NCI-H2081 treated with DMSO at 0.1 percent for 48 hours (cell line): ENCODE data around the gene ZSCAN5A.
"Not testable (repeated sequence)": the region's sequence is repeated elsewhere in the genome, so short reads cannot be mapped to it uniquely, and the experiment has no call there.

ENCODE experiments used
- DNase-seq: peaks from one replicate; lab custom pipeline; 2025; lab: John Stamatoyannopoulos, UW

The ZSCAN5A gene

DNA sequence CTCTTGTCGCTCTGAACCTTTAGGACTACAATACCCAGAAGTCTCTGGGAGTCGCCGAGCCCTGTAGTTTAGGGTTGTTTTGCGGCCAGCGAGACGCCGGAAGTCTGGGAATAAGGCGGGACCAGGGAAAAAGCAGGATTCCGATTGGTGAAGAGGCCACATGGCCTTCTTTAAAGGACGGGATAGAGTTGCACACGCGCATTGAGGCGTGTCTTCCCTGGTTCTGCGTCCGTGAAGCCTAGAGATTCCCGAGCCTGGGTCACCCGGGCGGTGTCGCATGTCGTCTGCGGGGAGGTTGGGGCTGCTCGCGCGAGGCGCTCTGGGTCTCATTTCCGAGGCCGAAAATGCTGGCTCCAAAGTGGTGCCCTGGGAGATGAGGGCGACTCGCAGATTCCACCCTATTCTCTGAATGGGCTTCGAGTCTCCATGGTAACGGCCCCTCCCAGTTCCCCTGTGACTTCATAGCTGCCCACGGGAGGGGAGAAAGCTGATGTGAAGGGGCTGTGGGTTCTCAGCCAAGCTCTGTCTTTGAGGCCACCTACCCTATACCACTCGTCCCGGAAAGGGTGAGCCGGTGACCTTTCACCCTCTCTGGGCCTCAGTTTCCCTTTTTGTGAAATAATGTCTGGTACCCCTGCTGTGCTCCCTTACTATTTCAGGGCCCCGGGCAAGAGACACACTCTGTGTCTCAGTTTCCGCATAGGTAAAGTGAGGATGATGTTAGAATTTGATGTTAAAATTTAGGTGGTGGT, 614 bp upstream of the ZSCAN5A start:
- peak; percentile 88 for DNase-seq

DNA sequence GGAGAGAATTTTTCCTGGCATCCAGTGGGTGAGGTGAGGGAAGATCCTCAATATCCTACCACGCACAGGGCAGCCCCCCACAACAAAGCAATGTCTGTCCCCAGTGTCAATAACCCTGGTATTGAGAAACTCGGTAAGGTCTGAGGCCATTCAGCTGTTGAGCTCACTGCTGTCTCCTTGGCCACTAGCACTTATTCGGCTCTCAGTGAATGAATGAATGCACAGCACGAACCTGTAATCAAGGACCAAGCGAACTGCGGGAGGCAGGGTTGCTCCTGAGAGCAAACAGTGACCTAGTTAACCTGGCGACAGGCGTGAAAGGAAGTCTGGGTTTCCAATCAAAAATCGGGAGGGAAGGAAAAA, 640 bp downstream of the ZSCAN5A start:
- no peak for DNase-seq

DNA sequence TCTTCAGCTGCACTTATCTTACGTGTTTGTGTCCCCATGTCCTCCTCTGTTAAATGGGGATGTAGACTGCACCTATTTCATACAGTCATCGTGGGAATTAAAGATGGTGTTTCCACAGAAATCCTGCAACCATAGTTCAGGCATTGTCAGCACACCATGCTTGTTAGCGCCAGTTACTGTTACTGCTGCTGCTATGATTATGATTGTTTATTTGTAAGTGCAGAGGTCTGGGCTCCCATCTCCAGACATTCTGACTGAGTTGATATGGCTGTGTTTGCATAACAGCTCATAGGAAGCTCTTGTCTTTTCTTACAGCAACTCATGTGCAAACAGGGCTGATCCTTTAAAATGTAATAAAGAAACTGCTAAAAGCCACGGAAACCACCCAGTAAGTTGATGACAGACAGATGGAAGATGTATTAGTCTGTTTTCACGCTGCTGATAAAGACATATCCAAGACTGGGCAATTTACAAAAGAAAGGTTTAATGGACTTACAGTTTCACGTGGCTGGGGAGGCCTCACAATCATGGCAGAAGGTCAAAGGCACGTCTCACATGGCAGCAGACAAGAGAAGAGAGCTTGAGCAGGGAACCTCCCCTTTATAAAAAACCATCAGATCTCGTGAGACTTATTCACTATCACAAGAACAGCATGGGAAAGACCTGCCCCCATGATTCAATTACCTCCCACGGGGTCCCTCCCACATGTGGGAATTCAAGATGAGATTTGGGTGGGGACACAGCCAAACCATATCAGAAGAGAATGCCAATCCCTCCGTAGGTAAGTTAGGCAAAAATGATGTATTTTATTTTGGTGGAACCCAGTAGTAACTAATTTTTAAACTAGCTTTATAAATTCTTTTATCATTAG, 1.6 kb downstream of the ZSCAN5A start:
- DNase-seq: no peak

DNA sequence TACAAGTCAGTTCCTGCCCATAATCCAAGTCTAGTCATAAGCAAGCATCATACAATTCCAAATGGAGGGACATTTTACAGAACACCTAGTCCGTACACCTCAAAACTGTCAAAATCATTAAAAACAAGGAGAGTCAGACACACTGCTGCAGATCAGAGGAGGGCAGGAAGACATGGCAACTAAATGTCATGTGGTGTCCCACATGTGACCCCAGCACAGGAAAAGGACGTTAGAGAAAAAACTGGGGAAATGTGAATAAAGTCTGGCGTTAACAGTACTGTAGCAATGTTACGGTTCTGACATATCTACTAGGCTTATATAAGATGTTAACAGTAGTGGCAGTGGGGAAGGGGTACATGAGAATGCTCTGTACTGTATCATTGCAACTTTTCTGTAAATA, 2.3 kb downstream of the ZSCAN5A start:
- DNase-seq: no peak

DNA sequence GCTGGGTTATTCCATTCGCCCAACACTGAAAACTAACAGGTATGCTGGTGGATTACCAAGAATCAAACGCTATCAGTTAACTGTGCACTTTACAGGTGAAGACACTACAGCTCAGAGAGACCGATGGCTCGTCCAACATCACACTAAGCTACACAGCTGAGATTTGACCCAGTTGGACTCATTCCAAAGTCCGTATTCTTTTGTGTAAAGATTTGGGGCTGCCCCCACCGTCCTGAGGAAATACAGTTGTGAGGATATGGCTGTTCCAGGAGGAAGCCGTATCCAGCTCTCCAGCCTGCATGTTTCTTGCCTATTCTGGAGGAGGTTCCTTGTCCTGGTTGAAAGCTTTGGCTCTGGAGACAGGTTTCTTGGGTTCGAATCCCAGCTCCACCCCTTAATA, 4.2 kb downstream of the ZSCAN5A start:
- no peak for DNase-seq

DNA sequence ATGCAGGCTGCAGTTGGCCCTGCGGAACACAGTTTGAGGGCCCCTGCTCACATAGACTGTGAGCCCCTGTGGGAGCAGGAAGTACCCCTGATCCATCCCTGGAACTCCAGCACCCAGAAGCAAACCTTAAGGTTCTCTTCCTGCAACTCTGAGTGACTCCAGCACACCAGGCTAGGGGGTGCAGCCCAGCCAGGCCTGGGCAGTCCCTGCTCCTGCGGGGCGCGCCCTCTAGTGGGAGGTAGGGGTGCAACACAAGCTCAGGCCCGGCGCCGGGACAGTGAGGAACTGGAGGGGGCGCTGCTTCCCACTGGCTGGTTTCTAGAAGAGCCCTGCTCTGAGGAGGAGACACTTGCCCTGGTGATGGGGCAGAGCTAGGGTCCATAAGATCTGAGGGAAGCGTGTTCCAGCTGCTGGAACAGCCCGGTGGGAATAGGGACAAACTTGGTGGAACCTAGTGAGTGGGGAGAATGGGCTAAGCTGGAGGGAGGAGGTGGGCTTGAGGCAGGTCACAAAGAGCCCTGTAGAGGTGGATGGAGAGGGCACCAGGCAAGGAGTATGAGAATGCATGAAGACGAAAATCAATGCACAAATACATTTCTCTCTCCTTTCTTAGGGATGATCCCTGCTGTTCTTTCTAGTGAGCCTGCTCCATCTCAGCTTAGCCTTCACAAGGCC, 5.0 kb downstream of the ZSCAN5A start:
- no peak for DNase-seq

DNA sequence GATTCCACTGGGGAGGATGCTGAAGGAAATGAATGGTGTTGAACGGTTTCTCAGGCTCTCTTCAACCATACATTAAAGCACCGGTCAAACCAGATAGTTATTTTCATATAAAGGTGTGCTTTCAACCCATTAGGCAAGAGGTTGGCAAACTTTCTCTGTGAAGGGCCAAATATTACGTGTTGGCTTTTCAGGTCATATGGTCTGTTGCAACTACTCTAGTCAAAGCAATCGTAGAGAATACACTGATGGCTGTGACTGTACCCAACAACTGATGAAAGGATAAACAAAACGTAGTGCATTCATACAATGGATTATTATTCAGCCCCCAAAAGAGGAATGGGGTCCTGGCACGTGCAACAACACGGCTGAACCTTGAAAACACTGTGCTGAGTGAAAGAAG, 5.8 kb downstream of the ZSCAN5A start:
- DNase-seq: no peak

DNA sequence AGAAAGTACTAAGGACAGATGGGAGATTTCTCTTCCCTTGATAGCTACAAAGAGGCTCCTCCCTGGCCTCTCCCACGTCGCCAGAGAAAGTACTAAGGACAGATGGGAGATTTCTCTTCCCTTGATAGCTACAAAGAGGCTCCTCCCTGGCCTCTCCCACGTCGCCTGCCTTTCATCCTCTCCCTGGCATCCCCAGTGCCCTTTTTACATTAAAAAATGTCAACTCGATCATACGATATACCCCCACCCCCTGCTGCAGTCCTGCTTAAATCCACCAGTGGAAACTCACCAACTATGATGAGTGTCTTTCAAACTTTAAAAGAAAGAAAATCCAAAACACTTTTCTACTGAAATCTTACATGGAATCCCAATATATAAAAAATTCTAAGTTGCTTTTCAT, 7.6 kb downstream of the ZSCAN5A start:
- DNase-seq: not testable (repeated sequence)

DNA sequence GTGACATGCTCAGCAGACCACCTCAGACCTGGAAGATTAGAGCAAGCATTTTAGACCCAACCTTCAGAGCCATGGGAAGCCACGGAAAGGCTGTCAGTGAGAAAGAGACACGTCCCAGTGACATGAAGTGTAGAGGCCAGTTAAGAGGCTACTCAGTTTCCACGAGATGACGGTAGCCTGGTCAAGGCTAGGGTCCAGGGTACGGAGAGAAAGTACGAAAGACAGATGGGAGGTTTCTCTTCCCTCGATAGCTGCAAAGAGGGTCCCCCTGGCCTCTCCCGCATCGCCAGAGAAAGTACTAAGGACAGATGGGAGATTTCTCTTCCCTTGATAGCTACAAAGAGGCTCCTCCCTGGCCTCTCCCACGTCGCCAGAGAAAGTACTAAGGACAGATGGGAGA, 8.6 kb downstream of the ZSCAN5A start:
- no peak for DNase-seq

DNA sequence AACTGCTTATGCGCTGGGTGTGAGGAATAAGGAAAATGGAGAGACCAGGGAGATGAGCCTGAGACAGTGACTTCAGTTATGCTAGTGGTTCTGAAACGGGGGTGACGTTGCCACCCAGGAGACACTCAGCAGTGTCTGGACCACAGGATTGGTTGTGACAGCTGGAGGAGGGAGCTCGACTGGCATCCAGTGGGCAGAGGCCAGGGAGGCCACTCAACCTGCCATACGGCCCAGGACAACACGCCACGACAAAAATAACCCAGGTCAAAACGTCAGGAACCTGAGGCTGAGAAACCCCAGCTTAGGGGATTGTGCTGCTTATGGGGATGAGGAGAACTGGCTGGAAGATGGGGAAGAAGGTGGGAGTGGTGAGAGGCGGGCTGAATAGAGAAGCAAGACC, 10.4 kb downstream of the ZSCAN5A start:
- no peak for DNase-seq

DNA sequence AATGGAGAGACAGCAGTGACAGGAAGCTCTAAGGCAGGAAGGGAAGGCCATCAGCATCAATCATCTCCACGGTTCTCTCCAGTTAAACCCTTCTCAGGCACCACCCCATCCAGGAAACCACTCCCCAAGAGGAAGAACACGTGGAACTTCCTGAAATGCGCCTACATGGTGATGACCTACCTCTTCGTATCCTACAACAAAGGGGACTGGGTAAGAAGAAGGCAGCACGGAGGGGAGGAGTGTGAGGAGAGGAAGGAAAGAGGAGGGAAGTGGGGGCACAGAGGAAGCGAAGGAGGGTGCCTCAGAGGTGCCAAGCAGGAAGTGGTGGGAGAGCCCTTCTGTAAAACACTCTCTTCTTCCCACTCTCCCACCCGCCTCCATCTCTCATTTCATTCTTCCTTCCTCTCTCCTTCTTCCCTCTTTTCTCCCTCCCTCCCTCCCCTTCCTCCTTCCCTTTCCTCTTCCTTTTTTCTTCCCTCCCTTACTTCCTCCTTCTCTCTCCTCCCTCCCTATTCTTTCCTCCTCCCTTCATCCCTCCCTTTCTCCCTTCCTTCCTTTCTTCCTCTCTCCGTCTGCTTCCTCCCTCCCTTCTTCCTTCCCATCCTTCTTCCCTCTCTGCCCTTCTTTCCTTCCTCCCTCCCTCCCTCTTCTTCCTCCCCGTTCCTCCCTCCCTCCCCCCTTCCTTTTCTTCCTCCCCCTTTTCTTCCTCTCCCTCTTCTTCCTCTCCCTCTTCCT, 12.6 kb downstream of the ZSCAN5A start:
- no peak for DNase-seq

DNA sequence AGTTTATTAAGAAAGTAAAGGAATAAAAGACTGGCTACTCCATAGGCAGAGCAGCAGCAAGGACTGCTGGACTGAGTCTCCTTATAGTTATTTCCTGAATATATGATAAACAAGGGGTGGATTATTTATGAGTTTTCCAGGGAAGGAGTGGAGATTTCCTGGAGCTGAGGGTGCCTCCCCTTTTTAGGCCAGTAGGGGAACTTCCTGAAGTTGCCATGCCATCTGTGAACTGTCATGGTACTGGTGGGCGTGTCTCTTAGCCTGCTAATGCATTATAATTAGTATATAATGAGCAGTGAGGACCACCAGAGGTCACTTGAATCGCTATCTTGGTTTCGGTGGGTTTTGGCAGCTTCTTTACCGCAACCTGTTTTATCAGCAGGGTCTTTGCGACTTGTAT, 13.5 kb downstream of the ZSCAN5A start:
- no peak for DNase-seq

DNA sequence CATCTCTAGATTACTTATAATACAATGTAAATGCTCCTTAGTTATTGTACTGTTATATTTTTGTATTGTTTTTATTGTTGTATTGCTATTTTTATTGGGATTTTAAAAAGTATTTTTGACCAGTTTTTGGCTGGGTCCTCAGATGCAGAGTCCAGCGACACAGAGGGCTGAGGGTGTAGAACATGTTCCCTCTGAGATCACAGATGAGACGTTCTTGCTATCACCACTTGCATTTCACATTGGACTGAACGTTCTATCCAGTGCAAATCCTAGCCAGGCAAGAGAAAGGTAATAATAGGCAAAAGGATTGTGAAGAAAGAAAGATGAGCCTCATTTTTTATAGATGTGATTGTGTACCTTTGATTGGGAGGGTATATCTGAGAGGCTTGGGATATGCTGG, 15.0 kb downstream of the ZSCAN5A start:
- DNase-seq: no peak

DNA sequence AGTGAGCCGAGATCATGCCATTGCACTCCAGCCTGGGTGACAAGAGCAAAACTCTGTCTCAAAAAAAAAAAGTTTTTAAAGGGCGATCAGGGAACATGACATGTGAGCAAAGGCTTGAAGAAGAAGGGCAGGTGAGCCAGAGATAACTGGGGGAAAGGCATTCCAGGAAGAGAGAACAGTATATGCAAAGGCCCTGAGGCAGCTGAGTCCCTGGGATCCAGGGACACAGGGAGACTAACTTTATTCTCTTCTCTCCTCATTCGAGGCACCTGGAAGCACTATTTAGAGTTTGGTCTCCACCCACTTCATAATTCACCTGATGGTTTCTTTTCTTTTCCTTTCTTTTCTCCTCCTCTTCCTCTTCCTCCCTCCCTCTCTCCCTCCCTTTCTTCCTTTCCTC, 17.6 kb downstream of the ZSCAN5A start:
- DNase-seq: no peak

DNA sequence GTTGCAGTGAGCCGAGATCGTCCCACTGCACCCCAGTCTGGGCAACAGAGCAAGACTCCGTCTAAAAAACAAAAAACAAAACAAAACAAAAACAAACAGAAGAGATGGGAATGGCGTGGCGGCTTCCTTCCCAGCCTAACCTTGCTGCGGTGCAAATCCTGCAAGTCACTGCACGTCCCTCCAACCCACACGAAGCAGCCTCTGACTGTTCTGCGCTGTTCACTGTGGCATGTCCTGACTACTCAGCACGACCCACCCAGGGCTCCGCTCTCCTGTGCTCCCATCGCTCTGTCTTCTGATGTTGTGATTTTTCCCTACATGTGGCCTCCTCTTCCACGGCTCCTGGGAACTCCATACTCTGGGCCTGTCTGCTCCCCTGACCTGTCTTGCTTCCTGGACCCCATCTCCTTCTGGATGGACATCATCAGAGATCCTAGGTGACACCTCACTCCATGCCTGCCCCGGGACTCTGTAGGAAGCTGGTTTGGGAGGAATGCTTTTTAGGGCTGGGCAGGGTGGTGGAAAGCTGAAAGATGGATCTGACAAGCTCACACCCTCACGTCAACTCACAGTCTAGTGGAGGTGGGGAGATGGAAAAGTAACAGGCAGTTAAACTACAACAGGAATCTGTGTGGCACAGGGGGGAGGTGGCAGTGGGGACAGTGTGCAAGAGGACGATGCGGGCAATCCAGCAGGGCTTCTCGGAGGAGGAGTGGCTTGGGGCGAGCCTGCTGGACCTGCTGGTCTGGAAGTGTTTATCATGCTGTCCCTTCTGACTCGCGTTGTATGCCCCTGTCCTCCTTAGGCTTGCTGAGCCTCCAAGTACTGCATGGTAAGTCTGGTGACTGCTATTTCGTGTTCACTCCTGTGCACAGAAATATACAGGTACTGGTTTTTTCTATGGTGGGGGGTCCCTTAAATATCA, 18.8 kb downstream of the ZSCAN5A start:
- DNase-seq: no peak

DNA sequence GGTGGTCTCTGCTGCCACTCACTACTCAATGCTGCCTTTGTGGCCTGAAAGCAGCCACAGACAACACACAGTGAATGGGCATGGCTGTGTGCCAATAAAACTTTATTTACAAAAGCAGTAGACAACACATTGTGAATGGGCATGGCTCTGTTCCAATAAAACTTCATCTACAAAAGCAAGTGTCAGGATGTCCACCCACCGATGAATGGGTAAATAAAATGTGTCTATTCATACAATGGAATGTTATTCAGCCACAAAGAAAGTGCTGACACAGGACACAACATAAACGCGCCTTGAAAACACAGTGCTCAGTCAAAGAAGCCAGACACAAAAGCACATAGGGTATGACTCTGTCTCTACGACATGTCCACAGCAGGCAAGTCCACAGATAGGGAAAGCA, 20.1 kb downstream of the ZSCAN5A start:
- peak; percentile 42 for DNase-seq

DNA sequence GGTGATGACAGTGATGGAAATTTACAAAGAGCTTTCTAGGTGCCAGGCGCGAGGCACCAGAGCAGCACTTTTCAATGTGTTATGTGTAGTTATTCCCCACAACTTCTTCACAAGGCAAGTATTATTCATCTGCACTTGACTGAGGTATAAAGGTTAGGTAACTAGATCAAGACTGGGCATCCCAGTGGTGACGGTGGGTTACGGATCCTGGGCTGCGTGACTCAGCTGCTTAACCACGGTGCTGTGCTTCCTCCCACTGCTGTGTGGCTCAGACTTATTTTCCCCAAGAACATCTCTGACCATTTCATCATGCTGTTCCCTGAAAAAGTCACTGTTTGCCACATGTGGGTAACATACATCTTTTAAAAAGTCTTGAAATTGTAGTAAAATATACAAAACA, 22.8 kb downstream of the ZSCAN5A start:
- no peak for DNase-seq

DNA sequence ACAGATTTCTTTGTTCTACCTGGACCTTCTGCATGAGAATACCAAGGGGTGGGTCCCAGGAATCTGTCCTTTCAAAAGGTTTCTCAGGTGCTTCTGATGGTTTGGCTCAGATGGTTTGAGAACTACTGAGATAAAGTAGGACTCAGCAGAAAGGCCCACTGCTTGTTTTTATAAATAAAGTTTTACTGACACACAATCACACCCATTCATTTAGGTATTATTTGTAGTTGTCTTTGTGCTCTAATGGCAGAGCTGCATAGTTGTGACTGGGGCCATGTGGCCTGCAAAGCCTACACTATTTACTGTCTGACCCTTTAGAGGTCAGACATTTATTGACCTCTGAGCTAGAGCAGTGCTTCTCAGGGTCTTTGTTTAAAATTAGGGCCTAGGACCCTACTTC, 24.5 kb downstream of the ZSCAN5A start:
- DNase-seq: no peak

DNA sequence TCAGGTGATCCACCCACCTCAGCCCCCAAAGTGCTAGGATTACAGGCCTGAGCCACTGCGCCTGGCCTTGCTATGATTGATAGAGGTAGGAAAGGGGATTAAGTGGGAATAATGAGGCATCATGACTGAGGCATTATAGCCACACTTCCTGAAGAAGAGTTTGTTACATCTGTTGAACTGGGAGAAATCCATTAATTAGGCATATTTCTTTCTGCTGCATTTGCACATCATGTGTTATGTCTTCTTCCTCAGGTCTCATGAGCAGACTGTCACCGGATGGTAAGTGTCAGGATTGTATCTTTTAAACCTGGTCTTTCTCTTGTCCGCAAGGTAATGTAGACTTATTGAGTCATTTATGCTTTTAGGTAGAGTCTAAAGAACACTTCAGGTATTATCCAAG, 29.9 kb downstream of the ZSCAN5A start:
- DNase-seq: no peak

DNA sequence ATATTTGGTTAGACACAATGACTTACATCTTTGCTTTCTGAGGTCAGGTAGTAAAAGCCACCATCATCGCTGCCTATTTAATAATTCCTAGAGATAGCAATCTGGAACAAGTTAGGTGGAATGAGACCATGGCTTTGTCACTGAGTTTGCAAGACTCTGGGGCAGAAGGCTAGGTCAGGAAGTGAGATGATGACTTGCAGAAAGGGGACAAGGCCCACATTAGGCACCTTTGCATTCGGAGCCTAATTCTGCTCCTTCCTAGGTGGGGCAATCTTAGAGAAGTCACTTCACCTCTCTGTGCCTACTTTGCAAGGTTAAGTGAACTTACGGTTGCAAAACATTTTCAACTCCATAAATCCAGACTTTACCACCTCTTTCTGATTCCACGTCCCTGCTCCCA, 31.8 kb downstream of the ZSCAN5A start:
- no peak for DNase-seq

DNA sequence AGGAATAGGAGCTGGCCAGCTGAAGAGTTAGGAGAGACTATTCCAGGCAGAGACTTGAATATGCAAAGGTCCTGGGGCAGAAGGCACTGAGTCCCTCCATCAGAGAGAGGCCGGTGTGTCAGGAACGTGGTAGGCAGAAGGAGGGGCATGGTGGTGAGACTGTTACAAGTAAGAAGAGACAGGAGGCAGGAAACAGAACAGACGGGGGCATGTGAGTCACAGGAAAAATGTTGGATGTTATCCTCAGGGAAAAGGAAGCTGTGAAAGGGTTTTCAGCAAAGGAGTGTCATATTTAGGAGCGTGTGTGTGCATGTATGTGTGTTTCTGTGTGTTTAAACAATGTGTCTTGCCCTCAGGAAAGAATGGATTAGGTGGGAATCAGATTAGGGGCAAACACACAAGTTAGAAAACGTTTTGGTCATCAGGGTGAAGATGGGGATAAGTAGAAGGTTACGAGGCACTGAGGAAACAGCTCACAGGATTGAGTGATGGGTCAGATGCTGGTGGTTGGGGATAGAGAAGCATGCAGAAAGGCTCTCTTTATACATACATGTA, 41.0 kb downstream of the ZSCAN5A start:
- DNase-seq: no peak
